DOHH2 (cell line): ENCODE data around the gene ENDOG.
"Not testable (repeated sequence)": the region's sequence is repeated elsewhere in the genome, so short reads cannot be mapped to it uniquely, and the experiment has no call there.

Experiments used
- H3F3A ChIP-seq: fragments of 200-600 bp; sonication (generic), shearing (Covaris generic); 2 replicates; pipeline ENCODE4 v1.6.0; 2016; ENCODE audit warnings: antibody characterized with exemption, mild to moderate bottlenecking; ENCODE audit not compliant: control insufficient read depth, insufficient read depth
- H3K27ac ChIP-seq: fragments of 200-600 bp; sonication (generic); 2 replicates; pipeline ENCODE4 v1.5.1; 2014; ENCODE audit warnings: low read depth, mild to moderate bottlenecking, low read length, moderate library complexity
- H3K27me3 ChIP-seq: fragments of 200-600 bp; sonication (generic); 2 replicates; pipeline ENCODE4 v1.6.1; 2014; ENCODE audit warnings: mild to moderate bottlenecking, low read length, mixed read lengths; ENCODE audit not compliant: control insufficient read depth
- H3K36me3 ChIP-seq: fragments of 200-600 bp; sonication (generic); 2 replicates; pipeline ENCODE4 v1.6.1; 2014; ENCODE audit warnings: mild to moderate bottlenecking, low read length, moderate library complexity, mixed read lengths; ENCODE audit not compliant: control insufficient read depth
- H3K4me1 ChIP-seq: fragments of 200-600 bp; sonication (generic); 2 replicates; pipeline ENCODE4 v1.6.1; 2014; ENCODE audit warnings: mild to moderate bottlenecking, low read length, mixed read lengths; ENCODE audit not compliant: control insufficient read depth
- H3K4me2 ChIP-seq: fragments of 200-600 bp; sonication (generic); 2 replicates; pipeline ENCODE4 v1.6.0; 2014; ENCODE audit warnings: mild to moderate bottlenecking, low read length, moderate library complexity
- H3K4me3 ChIP-seq: fragments of 200-600 bp; sonication (generic); 2 replicates; pipeline ENCODE4 v1.5.1; 2014; ENCODE audit warnings: mild to moderate bottlenecking, low read length, mixed read lengths
- H3K79me2 ChIP-seq: fragments of 200-600 bp; sonication (generic); 2 replicates; pipeline ENCODE4 v1.6.1; 2014; ENCODE audit warnings: mild to moderate bottlenecking, low read length, mixed read lengths; ENCODE audit not compliant: control insufficient read depth
- H3K9me2 ChIP-seq: fragments of 200-600 bp; sonication (generic); replicated peaks from 2 replicates; pipeline ENCODE4 v1.6.1; 2014; ENCODE audit warnings: mild to moderate bottlenecking, low read length, mixed read lengths; ENCODE audit not compliant: control insufficient read depth
- H3K9me3 ChIP-seq: fragments of 200-600 bp; sonication (generic); 2 replicates; pipeline ENCODE4 v1.6.1; 2014; ENCODE audit warnings: antibody characterized with exemption, low read length, mixed read lengths; ENCODE audit not compliant: control insufficient read depth, insufficient read depth
- H4K20me1 ChIP-seq: fragments of 200-600 bp; sonication (generic); 2 replicates; pipeline ENCODE4 v1.6.0; 2014; ENCODE audit warnings: low read depth, mild to moderate bottlenecking, antibody characterized with exemption, low read length, moderate library complexity; ENCODE audit not compliant: control insufficient read depth, insufficient read depth
- EZH2phosphoT487 ChIP-seq: fragments of 200-600 bp; sonication (generic); IDR thresholded peaks from 2 replicates; pipeline ENCODE4 v1.6.1; 2017; ENCODE audit warnings: borderline replicate concordance, mild to moderate bottlenecking, antibody characterized with exemption, low read length, moderate library complexity, mixed read lengths
- TF ChIP-seq, protein P1 (sequence below): fragments of 200-600 bp; sonication (generic); IDR thresholded peaks from one replicate; pipeline ENCODE4 v1.5.1; 2014; ENCODE audit warnings: antibody characterized with exemption, mild to moderate bottlenecking, low read depth, low read length; ENCODE audit not compliant: poor library complexity, severe bottlenecking

ENDOG gene

DNA sequence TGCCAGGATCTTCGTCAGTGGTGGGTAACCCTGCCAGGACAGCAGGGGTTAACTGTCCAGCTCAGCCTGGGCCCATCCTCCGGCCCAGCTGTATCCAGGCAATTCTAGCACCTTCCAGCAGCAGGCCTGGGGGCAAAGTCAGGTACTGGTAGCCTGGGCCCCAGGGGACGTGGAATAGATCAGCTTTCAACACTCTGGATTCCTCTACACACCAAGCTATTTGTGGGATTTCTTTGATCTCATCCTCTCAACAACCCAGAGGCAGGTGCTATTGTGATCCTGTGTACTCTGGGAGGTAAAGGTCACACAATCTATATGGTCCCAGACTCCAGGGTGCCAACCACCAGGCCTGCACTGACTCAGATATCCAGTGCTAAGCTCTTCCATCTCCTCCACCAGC is 20.0 kb downstream of the ENDOG start:
- no peaks in the 10 kb centered on the region for H3K4me1 ChIP-seq

DNA sequence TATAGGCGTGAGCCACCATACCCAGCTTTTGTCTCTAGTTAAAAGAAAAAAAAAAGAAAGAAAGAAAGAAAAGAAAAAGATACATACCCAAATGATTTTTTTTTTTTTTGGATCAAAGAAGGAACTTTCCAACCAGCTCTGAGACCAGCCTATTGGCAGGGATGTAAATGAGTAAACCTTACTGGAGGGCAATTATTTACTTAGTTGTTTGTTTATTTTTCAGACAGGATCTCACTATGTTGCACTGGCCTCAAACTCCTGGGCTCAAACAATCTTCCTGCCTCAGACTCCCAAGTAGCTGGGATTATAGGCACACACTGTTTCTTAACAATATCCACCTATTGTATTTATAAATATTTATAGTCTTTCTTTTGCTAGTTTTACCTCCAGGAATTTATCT is 22.2 kb downstream of the ENDOG start:
- H3K27me3 ChIP-seq, result no peaks in the 10 kb centered on the region
- no peaks in the 10 kb centered on the region for H4K20me1 ChIP-seq
- no peaks in the 10 kb centered on the region for H3F3A ChIP-seq
- H3K4me3 ChIP-seq, result no peak overlapping the region
- peaks cover 20% of the 10 kb centered on the region; the same call in 1 of the 2 replicates for H3K36me3 ChIP-seq
- no peak overlapping the region for H3K27ac ChIP-seq
- TF ChIP-seq, protein P1, sequence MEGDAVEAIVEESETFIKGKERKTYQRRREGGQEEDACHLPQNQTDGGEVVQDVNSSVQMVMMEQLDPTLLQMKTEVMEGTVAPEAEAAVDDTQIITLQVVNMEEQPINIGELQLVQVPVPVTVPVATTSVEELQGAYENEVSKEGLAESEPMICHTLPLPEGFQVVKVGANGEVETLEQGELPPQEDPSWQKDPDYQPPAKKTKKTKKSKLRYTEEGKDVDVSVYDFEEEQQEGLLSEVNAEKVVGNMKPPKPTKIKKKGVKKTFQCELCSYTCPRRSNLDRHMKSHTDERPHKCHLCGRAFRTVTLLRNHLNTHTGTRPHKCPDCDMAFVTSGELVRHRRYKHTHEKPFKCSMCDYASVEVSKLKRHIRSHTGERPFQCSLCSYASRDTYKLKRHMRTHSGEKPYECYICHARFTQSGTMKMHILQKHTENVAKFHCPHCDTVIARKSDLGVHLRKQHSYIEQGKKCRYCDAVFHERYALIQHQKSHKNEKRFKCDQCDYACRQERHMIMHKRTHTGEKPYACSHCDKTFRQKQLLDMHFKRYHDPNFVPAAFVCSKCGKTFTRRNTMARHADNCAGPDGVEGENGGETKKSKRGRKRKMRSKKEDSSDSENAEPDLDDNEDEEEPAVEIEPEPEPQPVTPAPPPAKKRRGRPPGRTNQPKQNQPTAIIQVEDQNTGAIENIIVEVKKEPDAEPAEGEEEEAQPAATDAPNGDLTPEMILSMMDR, result no peak
- no peak for TF ChIP-seq EZH2phosphoT487
- H3K9me3 ChIP-seq, result no peaks in the 10 kb centered on the region
- no peaks in the 10 kb centered on the region for H3K79me2 ChIP-seq
- no peaks in the 10 kb centered on the region for H3K9me2 ChIP-seq
- no peak overlapping the region for H3K4me2 ChIP-seq
- H3K4me1 ChIP-seq, result no peaks in the 10 kb centered on the region

More for the DNA sequence above, 20.0 kb downstream of the ENDOG start:
- no peak overlapping the region for H3K27ac ChIP-seq
- H3K79me2 ChIP-seq, result no peaks in the 10 kb centered on the region
- H3K9me2 ChIP-seq, result no peaks in the 10 kb centered on the region
- H3K9me3 ChIP-seq, result no peaks in the 10 kb centered on the region
- no peaks in the 10 kb centered on the region for H4K20me1 ChIP-seq
- H3K4me3 ChIP-seq, result no peak overlapping the region
- no peaks in the 10 kb centered on the region for H3F3A ChIP-seq
- H3K27me3 ChIP-seq, result no peaks in the 10 kb centered on the region
- TF ChIP-seq, protein P1, result no peak
- TF ChIP-seq EZH2phosphoT487, result no peak
- H3K4me2 ChIP-seq, result no peak overlapping the region
- H3K36me3 ChIP-seq, result peaks cover 24% of the 10 kb centered on the region; the same call in 1 of the 2 replicates

DNA sequence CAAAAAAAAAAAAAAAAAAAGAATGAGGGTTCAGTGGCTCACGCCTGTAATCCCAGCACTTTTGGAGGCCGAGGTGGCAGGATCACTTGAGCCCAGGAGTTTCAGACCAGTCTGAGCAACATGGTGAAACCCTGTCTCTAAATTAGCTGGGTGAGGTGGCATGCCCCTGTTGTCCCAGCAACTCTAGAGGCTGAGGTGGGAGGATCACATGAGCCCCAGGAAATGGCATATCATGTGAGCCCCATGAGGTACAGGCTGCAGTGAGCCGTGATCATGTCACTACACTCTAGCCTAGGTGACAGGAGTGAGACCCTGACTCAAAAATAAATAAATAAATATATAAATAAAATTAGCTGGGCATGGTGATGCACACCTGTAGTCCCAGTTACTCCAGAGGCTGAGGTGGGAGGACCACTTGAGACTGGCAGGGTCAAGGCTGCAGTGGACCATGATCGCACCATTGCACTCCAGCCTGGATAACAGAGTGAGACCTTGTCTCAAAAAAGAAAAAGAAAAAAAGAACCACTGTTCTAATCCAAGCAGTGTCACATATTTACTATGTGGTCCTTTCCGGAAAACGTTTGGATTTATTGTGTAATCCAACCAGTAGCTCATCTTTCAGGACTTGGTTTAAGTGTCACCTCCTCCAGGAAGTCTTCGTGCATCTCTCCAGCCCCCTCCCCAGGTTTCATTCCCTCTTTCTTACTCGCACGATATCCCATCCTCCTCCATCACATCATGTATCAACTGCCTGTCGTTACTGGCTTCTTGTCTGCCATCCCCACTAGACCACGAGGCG is 23.6 kb downstream of the ENDOG start:
- H4K20me1 ChIP-seq, result no peaks in the 10 kb centered on the region
- H3K79me2 ChIP-seq, result peaks cover 3% of the 10 kb centered on the region; the same call in 1 of the 2 replicates
- H3K27me3 ChIP-seq, result no peaks in the 10 kb centered on the region
- TF ChIP-seq, protein P1, result no peak
- TF ChIP-seq EZH2phosphoT487, result no peak
- H3K4me2 ChIP-seq, result no peak overlapping the region
- no peak overlapping the region for H3K4me3 ChIP-seq
- H3K27ac ChIP-seq, result no peak overlapping the region
- H3K4me1 ChIP-seq, result no peaks in the 10 kb centered on the region
- no peaks in the 10 kb centered on the region for H3K9me2 ChIP-seq
- peaks cover 17% of the 10 kb centered on the region; the same call in 1 of the 2 replicates for H3K36me3 ChIP-seq
- H3K9me3 ChIP-seq, result no peaks in the 10 kb centered on the region
- H3F3A ChIP-seq, result no peaks in the 10 kb centered on the region

DNA sequence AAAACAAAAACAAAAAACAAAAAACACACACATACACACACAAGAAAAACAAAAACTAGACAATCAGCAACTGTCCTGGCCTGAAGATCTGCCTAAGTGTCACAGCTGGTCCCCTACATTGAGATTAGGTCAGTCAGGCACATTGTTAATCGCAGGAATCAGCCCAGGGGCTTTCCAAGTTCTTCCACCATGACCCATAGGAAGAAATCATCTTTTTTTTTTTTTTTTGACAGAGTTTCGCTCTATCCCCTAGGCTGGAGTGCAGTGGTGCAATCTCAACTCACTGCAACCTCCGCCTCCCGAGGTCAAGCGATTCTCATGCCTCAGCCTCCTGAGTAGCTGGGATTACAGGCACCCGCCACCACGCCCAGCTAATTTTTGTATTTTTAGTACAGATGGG is 24.9 kb downstream of the ENDOG start:
- not testable (repeated sequence) for H3K4me3 ChIP-seq, H3K79me2 ChIP-seq, H3F3A ChIP-seq, H3K27ac ChIP-seq, H3K4me2 ChIP-seq, H3K36me3 ChIP-seq, H3K9me3 ChIP-seq, H3K9me2 ChIP-seq, H3K4me1 ChIP-seq, H4K20me1 ChIP-seq, H3K27me3 ChIP-seq
